ENCODE data around the gene TCP1.
"Not testable (repeated sequence)": the region's sequence is repeated elsewhere in the genome, so short reads cannot be mapped to it uniquely, and the experiment has no call there.

Gene TCP1

DNA sequence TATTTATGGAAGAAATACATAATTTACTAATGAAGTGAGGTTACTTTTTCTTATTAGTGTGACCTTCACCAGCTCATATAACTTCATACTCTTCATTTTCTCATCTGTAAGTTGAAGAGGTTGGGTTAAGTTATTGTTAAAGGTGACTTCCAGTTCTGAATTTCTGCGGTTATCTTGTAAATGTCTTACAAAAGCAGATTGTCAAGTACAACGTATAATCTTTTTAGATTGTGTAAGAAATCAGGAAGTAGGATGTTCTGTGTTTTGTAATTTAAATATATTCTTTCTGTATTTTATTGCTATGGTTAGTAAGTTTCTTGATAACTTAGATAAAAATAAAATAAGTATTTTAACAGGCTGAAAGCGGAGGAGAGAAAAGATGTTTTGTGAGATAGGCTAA, 50.1 kb downstream of the TCP1 start:
- Histone ChIP-seq H3K4me1 (ENCODE audit: control insufficient read depth, insufficient read depth, low read length) (no peaks in the 10 kb centered on the region), H3K4me3 (ENCODE audit: low read length) (no peak overlapping the region), H3K9me3 (ENCODE audit: control insufficient read depth, insufficient read depth, low read length) (no peaks in the 10 kb centered on the region), H3K27ac (ENCODE audit: low read length) (no peak overlapping the region), H3K27me3 (ENCODE audit: control insufficient read depth, insufficient read depth, low read length) (no peaks in the 10 kb centered on the region), H3K36me3 (ENCODE audit: control insufficient read depth, insufficient read depth, low read length) (peaks cover 10% of the 10 kb centered on the region; the same call in 1 of the 2 replicates)
- WGBS (ENCODE audit: insufficient coverage, insufficient read length) = 100% methylated on average over 1 of the region's 3 CpGs
- no peak for DNase-seq (ENCODE audit: low read depth, low spot score)

DNA sequence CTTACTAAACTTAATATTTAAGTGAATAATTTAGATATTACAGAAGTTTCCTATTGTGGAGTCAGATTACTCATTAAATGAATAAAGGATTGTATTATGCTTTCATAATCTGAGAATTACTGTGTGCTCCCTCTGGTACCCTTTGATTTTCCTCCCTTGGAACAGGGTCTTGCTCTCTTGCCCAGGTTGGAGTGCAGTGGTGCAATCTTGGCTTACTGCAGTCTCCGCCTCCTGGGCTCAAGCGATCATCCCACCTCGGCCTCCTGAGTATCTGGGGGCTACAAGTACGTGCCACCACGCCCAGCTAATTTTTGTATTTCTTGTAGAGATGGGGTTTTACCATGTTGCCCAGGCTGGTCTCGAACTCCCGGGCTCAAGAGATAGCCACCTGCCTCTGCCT, 52.5 kb downstream of the TCP1 start:
- no peak overlapping the region for H3K27ac ChIP-seq (ENCODE audit: low read length)
- H3K9me3 ChIP-seq (ENCODE audit: control insufficient read depth, insufficient read depth, low read length) = no peaks in the 10 kb centered on the region
- whole genome bisulfite sequencing (ENCODE audit: insufficient coverage, insufficient read length) = no CpG with 5 or more reads among the region's 7 CpGs
- peaks cover 7% of the 10 kb centered on the region; the same call in 1 of the 2 replicates for H3K36me3 ChIP-seq (ENCODE audit: control insufficient read depth, insufficient read depth, low read length)
- H3K4me1 ChIP-seq (ENCODE audit: control insufficient read depth, insufficient read depth, low read length) = no peaks in the 10 kb centered on the region
- no peaks in the 10 kb centered on the region for H3K27me3 ChIP-seq (ENCODE audit: control insufficient read depth, insufficient read depth, low read length)
- H3K4me3 ChIP-seq (ENCODE audit: low read length) = no peak overlapping the region
- DNase-seq (ENCODE audit: low read depth, low spot score) = no peak

GRCh38 chr6:159733395-159733794, 56.0 kb downstream of the TCP1 start:
- not testable (repeated sequence) for H3K27me3 ChIP-seq (ENCODE audit: control insufficient read depth, insufficient read depth, low read length); DNase-seq (ENCODE audit: low read depth, low spot score); H3K4me3 ChIP-seq (ENCODE audit: low read length); H3K36me3 ChIP-seq (ENCODE audit: control insufficient read depth, insufficient read depth, low read length); H3K9me3 ChIP-seq (ENCODE audit: control insufficient read depth, insufficient read depth, low read length); H3K27ac ChIP-seq (ENCODE audit: low read length); H3K4me1 ChIP-seq (ENCODE audit: control insufficient read depth, insufficient read depth, low read length)
- WGBS (ENCODE audit: insufficient coverage, insufficient read length) = no CpG with 5 or more reads among the region's 12 CpGs

- not testable (repeated sequence) for H3K4me3 ChIP-seq (ENCODE audit: low read length); H3K4me1 ChIP-seq (ENCODE audit: control insufficient read depth, insufficient read depth, low read length); H3K36me3 ChIP-seq (ENCODE audit: control insufficient read depth, insufficient read depth, low read length); H3K27me3 ChIP-seq (ENCODE audit: control insufficient read depth, insufficient read depth, low read length); DNase-seq (ENCODE audit: low read depth, low spot score); H3K27ac ChIP-seq (ENCODE audit: low read length); H3K9me3 ChIP-seq (ENCODE audit: control insufficient read depth, insufficient read depth, low read length)
- WGBS (ENCODE audit: insufficient coverage, insufficient read length) = no CpG with 5 or more reads among the region's 12 CpGs
These were observed 56.9 kb downstream of the TCP1 start for GRCh38 chr6:159732550-159732949.

- no peak for DNase-seq (ENCODE audit: low read depth, low spot score)
- Histone ChIP-seq H3K27me3 (ENCODE audit: control insufficient read depth, insufficient read depth, low read length) (no peaks in the 10 kb centered on the region), H3K27ac (ENCODE audit: low read length) (no peak overlapping the region), H3K36me3 (ENCODE audit: control insufficient read depth, insufficient read depth, low read length) (no peaks in the 10 kb centered on the region), H3K4me1 (ENCODE audit: control insufficient read depth, insufficient read depth, low read length) (no peaks in the 10 kb centered on the region; the same call in 1 of the 2 replicates), H3K4me3 (ENCODE audit: low read length) (no peak overlapping the region), H3K9me3 (ENCODE audit: control insufficient read depth, insufficient read depth, low read length) (no peaks in the 10 kb centered on the region)
- no CpG with 5 or more reads among the region's 6 CpGs for WGBS (ENCODE audit: insufficient coverage, insufficient read length)
These were observed 59.1 kb downstream of the TCP1 start for GRCh38 chr6:159730332-159730676.

- no peak overlapping the region for H3K4me3 ChIP-seq (ENCODE audit: low read length)
- no peaks in the 10 kb centered on the region for H3K9me3 ChIP-seq (ENCODE audit: control insufficient read depth, insufficient read depth, low read length)
- WGBS (ENCODE audit: insufficient coverage, insufficient read length) = no CpG with 5 or more reads among the region's 4 CpGs
- H3K36me3 ChIP-seq (ENCODE audit: control insufficient read depth, insufficient read depth, low read length) = no peaks in the 10 kb centered on the region
- H3K4me1 ChIP-seq (ENCODE audit: control insufficient read depth, insufficient read depth, low read length) = no peaks in the 10 kb centered on the region; the same call in 1 of the 2 replicates
- no peaks in the 10 kb centered on the region for H3K27me3 ChIP-seq (ENCODE audit: control insufficient read depth, insufficient read depth, low read length)
- DNase-seq (ENCODE audit: low read depth, low spot score) = no peak
- no peak overlapping the region for H3K27ac ChIP-seq (ENCODE audit: low read length)
These were observed 59.6 kb downstream of the TCP1 start for GRCh38 chr6:159729598-159730331.

GRCh38 chr6:159728531-159728964, 60.9 kb downstream of the TCP1 start:
- H3K27me3 ChIP-seq (ENCODE audit: control insufficient read depth, insufficient read depth, low read length) = no peaks in the 10 kb centered on the region
- no peaks in the 10 kb centered on the region; the same call in 1 of the 2 replicates for H3K4me1 ChIP-seq (ENCODE audit: control insufficient read depth, insufficient read depth, low read length)
- H3K9me3 ChIP-seq (ENCODE audit: control insufficient read depth, insufficient read depth, low read length) = no peaks in the 10 kb centered on the region
- H3K27ac ChIP-seq (ENCODE audit: low read length) = no peak overlapping the region
- H3K4me3 ChIP-seq (ENCODE audit: low read length) = peak overlapping the region; percentile 93; the same call in 1 of the 2 replicates
- WGBS (ENCODE audit: insufficient coverage, insufficient read length) = no CpG with 5 or more reads among the region's 9 CpGs
- no peak for DNase-seq (ENCODE audit: low read depth, low spot score)
- no peaks in the 10 kb centered on the region for H3K36me3 ChIP-seq (ENCODE audit: control insufficient read depth, insufficient read depth, low read length)
